Activated CD4-positive, CD25-positive, alpha-beta regulatory T cell (primary cell): ENCODE results near the gene NEK4.
A peak's percentile ranks its signal among the peaks of the same experiment; 100 is the strongest.
"Not testable (repeated sequence)": the region's sequence is repeated elsewhere in the genome, so short reads cannot be mapped to it uniquely, and the experiment has no call there.

ENCODE experiments used
- DNase-seq, 4 experiments: peaks; one replicate each; lab custom pipeline; 2025; lab: John Stamatoyannopoulos, UW

Gene NEK4

GRCh38 chr3:52696830-52697631, 73.7 kb downstream of the NEK4 start:
- DNase-seq = no peak

DNA sequence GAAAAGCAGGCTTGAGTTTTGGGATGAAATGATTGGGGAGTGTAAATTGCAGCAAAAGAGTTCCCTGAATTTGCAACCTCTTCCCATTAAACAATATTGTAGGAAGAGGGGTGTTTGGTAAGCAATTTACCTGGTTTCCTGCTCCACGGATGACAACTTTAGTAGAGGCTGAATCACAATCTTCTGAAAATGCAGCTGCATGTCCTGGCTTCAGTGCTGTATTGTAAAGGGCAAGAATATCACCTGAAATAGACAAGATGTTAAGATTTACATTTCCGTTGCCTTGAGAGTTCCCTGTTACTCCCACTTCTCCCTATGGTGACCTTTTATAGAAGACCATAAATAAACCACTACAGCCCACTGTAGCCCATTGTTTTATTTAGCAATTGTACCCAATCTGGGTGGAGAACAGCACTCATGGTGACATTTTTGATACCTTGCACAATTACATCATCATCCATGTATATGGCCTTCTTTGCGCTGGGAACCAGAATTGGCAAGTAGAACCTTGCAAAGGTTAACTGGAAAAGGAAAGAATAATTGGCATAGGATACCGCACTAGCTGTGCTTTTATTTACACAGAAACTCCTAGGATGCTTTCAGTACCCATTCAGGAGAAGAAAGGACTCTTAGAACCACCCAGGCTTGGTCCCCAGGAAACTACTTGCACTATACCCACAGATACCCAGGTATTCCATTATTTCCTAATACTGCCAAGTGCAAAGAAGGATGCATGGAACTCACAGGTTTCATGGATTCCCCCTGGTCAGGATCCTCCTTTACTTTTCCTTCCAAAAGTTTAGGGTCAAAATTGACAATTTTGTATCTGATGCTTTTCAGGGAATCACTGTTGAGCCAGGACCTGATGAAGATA, 74.7 kb downstream of the NEK4 start:
- no peak for DNase-seq

GRCh38 chr3:52694528-52695189, 76.1 kb downstream of the NEK4 start:
- DNase-seq = no peak

DNA sequence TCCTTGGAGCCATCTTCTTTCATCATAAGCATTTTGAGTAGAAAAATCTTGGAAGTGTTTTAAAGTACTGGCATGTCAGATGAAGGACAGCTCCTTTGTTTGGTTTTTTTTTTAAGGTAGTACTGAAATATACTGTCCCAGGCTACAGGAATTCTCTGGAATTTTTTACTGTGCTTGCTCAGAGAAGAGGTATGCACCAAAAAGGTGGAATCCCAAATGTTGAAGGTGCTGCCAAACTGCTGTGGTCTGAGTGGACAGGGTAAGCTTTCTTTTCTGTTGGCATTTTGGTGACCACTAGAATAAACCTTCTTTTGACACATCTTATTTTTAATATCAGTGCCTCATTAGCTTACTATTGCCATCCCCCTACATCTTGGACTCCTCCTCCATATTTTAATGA, 77.7 kb downstream of the NEK4 start:
- no peak for DNase-seq

- no peak for DNase-seq
These were observed 80.2 kb downstream of the NEK4 start for GRCh38 chr3:52690560-52690959.

DNA sequence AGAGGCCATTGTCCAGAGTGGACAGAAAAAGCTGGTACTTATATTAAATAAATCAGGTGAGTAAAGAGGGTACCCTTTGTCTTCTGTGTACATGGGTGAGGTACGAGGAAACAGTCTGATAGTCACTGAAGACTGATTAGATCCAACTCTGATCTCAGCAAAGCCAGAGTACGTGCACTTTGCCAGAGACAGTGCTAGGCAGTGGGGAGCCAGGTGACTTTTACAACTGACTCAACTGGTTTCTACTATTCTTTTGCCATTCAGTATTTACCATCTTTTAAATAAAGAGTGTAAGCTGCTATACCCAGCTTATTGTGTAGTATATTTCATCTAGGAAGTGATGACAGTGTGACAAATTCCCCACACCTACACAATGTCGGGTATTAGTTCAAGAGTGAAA, 81.6 kb downstream of the NEK4 start:
- no peak for DNase-seq

DNA sequence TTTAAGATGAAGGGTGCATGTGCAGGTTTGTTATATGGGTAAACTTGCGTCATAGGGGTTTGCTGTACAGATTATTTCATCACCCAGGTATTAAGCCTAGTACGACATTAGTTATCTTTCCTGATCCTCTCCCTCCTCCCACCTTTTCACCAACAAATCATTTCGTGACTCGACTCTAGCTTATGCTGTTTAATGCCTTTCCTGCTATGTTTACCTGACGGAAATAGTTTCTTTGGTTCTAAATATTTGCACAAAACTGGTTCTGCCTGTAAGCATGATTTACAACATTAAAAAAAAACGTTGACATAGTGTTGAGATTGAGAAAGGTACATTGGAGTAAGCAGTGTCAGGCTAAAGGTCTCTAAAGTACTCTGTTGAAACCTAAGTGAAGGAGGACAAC, 82.5 kb downstream of the NEK4 start:
- no peak for DNase-seq

DNA sequence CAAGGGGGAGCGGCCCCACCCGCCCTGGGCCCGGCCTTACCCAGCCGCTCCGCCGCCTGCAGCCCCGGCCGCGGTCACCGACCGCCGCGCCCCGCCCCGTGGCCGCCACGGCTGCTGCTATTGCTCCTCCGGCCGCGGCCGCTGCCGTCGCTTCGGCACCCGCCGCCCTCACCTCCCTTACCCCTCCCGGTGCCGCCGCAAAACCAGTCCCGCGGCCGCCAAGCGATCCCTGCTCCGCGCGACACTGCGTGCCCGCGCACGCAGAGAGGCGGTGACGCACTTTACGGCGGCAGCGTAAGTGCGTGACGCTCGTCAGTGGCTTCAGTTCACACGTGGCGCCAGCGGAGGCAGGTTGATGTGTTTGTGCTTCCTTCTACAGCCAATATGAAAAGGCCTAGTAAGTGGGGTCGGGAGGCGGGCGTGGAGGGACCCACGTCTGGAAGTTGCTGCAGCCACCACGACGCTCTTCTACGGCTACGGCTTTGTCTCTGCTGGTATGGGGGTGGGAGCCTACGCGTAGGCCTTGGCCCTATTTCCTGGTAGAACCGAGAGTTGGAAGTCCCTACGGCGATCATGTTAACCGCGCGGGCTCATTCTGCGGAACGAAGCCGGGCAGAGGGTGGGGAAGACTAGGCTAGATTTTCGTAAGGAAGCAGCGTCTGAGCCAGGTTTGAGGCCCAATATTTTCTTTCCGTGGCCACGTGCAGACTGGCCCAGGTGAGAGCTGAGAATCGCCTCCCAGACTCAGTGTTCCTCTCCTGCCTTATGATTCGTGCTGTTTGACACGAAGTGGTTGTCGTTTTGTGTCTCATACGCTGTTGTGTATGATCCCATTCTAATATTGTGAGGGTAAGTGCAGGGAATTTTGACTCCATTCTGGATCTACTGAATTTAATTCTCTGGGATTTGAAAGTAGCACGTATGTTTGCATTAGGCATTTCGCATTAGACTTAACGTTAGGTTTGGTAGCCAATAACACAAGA, 84.7 kb downstream of the NEK4 start, which contains the start of the genes GNL3 and PBRM1:
Gene GNL3, plus strand, starts transcription at position 324 of the 983 bp plus-strand sequence. Its CDS starts 61 bp downstream, at position 385.
Gene PBRM1, minus strand, starts transcription at position 205 of the 983 bp plus-strand sequence.
- DNase-seq = peak; percentile 82 to 88 (median 86)

GRCh38 chr3:52685285-52685708, 85.4 kb downstream of the NEK4 start:
- DNase-seq = peak; percentile 38 to 68 (median 47)

DNA sequence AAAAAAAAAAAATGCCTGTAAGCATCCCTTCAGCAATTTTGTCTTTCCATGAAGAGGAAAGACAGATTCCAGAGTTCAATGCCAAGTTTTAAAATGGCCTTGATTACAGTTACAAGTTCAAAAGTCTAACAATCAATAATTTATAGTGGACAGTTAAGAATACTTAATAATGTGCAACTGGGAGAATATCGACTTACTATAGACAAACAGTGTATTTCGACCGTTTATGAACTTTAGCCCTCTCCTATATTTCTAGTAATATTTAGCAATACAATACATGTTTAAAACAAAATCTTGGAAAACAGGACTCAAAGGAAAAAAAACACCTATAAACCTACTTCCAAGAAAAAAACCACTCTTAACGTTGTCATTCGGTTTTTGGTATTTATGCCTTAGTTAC, 86.6 kb downstream of the NEK4 start:
- no peak for DNase-seq

DNA sequence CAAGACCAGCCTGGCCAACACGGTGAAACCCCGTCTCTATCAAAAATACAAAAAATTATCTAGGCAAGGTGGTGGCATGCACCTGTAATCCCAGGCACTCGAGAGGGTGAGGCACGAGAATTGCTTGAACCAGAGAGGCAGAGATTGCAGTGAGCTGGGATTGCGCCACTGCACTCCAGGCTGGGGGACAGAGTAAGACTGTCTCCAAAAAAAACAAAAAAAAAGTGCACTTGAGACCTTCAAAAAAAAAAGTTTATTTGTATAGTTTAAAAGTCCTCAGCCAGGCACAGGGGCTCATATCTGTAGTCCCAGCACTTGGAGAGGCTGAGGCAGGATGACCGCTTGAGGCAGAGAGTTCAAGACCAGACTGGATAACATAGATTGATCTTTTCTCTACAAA, 87.1 kb downstream of the NEK4 start:
- no peak for DNase-seq

GRCh38 chr3:52682016-52682415, 88.7 kb downstream of the NEK4 start:
- no peak for DNase-seq

DNA sequence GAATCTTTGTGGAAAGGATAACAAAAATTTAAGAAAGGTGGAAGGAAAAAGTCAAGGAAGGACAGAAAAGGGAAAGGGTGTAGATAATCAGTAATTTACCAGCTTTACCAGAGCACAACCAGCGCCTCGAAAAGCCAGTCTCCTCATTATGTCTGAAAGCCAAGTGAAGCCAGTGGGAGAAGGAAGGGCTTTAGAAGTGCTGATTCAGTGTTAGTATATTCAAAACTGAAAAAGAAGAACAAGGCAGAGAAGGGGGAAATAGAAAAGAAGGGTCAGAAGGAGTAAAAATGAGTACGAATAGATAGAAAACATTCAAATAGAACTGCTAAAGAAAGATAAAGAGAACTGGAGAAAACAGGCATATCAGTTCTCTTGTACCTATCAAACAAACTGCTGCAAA, 89.1 kb downstream of the NEK4 start:
- no peak for DNase-seq

- DNase-seq = no peak
These were observed 90.9 kb downstream of the NEK4 start for GRCh38 chr3:52679811-52680210.

DNA sequence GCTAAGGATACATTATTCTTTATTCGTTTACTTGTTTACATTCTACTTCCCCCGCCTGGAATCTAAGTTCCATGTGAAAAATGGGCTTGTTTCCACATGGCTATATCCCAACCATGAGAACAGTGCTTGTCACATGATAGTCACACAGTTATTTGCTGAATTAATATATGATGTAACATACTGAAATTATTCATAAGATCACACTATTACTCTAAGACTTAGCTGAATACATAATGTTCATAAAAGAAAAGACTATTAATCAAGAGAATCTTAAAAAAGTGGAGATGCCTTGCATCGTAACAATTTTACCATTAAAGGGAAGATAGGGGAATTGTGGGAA, 91.6 kb downstream of the NEK4 start:
- DNase-seq = no peak

DNA sequence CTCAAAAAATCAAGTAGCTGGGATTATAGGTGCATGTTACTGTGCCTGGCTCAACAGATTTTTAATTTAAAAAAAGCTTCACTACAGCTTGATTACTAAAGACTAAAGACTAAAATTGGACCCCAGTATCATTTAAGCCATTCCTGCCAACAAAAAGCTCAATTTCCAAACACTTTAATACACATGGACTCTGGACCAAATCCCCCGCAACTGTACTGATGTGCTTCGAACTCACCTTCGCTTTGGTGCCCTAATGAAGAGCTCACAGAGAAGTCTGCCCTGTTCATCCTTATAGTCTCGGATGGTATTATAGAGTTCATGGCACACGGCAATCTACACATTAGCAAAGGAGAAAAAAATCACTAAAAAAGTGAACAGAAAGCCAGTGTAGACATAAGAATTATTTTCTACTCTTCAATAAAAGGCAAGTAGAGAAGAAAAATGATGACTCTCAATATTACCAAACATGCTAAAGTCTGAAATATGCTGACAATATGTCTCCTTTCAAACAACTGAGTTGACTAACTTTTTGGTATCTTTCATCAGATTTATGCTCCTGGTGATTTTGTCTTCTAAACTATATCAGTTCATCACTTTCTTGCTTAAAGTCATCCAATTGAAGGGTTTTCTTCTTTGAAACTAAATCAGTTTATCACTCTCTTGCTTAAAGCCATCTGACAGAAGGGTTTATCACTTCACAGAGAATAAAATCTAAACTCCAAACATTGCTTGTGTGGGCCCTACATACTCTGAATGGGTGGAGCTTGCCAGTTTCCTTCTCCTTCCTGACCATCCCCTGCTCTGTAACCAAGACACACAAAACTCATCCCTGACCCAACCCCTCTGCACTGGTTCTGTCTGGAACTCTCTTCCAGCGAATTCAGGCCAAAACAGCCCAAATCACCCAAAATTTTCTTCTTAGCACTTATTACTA, 92.2 kb downstream of the NEK4 start:
- no peak for DNase-seq

DNA sequence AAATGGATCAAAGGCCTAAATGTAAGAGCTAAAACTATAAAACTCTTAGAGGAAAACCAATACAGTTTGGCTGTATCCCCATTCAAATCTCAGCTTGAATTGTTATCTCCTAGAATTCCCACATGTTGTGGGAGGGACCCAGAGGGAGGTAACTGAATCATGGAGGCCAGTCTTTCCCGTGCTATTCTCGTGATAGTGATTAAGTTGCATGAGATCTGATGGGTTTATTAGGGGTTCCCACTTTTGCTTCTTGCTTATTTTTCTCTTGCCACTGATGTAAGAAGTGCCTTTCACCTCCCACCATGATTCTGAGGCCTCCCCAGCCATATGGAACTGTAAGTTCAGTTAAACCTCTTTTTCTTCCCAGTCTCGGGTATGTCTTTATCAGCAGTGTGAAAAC, 94.5 kb downstream of the NEK4 start:
- DNase-seq = not testable (repeated sequence)

DNA sequence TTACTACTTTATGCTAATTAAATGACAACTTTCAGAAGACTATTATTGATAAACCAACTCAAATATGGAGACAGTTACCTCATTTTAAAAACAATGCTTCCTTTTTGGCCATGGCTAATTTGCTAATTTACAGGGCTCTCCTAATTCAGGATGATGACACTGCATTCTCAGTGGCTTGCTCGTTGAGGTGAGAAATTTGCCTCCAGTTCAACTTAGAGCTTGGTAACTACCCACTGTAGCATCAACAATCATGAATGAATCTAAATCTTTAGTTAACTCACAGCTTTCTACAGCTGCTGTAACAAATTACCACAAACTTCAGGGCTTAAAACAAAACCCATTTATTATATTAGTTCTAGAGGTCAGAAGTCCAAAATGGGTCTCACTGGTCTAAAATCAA, 99.1 kb downstream of the NEK4 start:
- DNase-seq = no peak

DNA sequence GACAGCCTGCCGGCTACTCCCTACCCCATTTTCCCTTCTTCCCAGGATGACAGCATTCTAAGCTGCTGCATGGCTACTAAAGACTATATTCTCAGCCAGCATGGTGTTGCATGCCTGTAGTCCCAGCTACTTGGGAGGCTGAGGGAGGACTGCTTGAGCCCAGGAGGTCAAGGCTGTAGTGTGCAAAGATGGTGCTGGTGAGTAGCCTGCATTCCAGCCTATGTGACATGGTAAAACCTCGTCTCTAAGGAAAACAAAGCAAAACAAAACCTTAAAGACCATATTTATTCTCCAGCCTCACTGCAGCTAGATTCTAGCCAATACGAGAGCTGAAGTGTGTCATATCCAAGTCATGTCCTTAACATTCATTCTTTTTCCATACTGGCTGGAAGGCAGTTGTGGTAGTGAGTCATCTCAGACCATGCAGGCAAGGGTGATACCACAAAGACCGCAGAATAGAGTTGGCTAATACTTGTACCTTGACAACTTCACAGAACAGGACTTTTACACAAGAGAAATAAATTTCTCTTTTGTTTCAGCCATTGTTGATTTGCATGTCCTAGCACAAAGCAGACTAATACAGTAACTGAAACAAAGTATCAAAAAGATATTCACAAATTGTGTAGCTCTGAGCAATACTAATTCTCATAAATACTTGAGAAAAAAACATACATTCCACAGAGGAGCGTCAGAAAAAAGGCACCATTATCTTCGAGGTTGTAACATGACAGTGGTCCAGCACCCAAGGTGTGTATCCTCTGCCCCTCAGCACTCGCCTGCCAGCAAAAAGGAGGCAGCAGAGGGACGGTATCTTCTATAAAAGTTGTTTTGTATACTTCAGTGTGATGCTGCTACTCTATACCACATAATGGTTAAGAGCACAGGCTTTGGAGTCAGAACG, 99.9 kb downstream of the NEK4 start:
- DNase-seq = no peak
